Right ventricle myocardium superior (tissue), 1 donor: ENCODE results near the gene CCL20. TPM values are rescaled to one million over a fixed set of nuclear protein-coding genes. Genes with fewer than 3 reads are reported as not detected.

Experiments
- ATAC-seq: fragments of 200-7000 bp; cut with Tn5 transposase; one replicate; pipeline ENCODE4 v1.9.1; 2020; ENCODE audit warnings: mild to moderate bottlenecking; ENCODE audit not compliant: poor library complexity
- DNase-seq: peaks from one replicate; pipeline ENCODE4 v3.0.0-alpha.2; 2020
- intact Hi-C: fragments of 100-400 bp; cut with DNase I; formaldehyde crosslinking; loops from one replicate; pipeline ENCODE4 v1.11.2; 2022
- total RNA-seq: library from RNA; stranded (reverse); fragmentation: NEBNext Ultra II Directional; extraction: Animal tissue kit (Norgen Biotek cat#: 25700); gene quantifications from one replicate; pipeline ENCODE4 v1.2.1, GENCODE V29; 2021
- donor health status: DM: no; HTN: yes; CAD: no; lungs with severe emphysema.

Gene CCL20
- total RNA-seq, 1 donor from 2014 or later, result not detected

- no peak for ATAC-seq
- DNase-seq, result no peak
- intact Hi-C loops, result no loop called here
Measured at GRCh38 chr2:227862227-227862740, 48.6 kb downstream of the CCL20 start.

- DNase-seq (peak; percentile 43), ATAC-seq (peak; percentile 59)
- intact Hi-C loops, result no loop called here
Measured at GRCh38 chr2:227862741-227863588, 49.3 kb downstream of the CCL20 start.

- ATAC-seq (peak; percentile 76), DNase-seq (no peak)
- intact Hi-C loops, result no loop called here
Measured at GRCh38 chr2:227864161-227864756, 50.6 kb downstream of the CCL20 start.

- DNase-seq (no peak), ATAC-seq (no peak)
- intact Hi-C loops, result no loop called here
Measured at GRCh38 chr2:227865291-227865690, 51.6 kb downstream of the CCL20 start.

Other genes with a start within 250 kb of the CCL20 start
- gene SCYGR2, start 214.9 kb upstream of the CCL20 start, total RNA-seq, result not detected
- not detected for gene SCYGR3, start 199.0 kb upstream of the CCL20 start, total RNA-seq
- not detected for gene SCYGR4, start 196.3 kb upstream of the CCL20 start, total RNA-seq
- not detected for gene SCYGR5, start 147.0 kb upstream of the CCL20 start, total RNA-seq
- 2.1 TPM for gene SLC19A3, start 95.8 kb upstream of the CCL20 start, total RNA-seq
- gene SCYGR6, start 89.1 kb upstream of the CCL20 start, total RNA-seq, result not detected
- not detected for gene SCYGR7, start 85.5 kb upstream of the CCL20 start, total RNA-seq
- gene SCYGR8, start 67.9 kb upstream of the CCL20 start, total RNA-seq, result not detected
- 0.13 TPM for gene DAW1, start 57.8 kb downstream of the CCL20 start, total RNA-seq